H9 (cell line): ENCODE measurements around the gene PRKCA. TPM values are rescaled to one million over a fixed set of nuclear protein-coding genes. Genes with fewer than 3 reads are reported as not detected.

Experiments used
- DNase-seq: peaks from one replicate; pipeline ENCODE4 v3.0.0-alpha.2; 2017
- H2AFZ ChIP-seq: one replicate; pipeline ENCODE4 v1.6.1; 2013; ENCODE audit warnings: mild to moderate bottlenecking, low read length, control low read depth, moderate library complexity
- H2AK5ac ChIP-seq: 2 replicates; pipeline ENCODE4 v1.6.1; 2013; ENCODE audit warnings: low read length, control low read depth, mixed read lengths; ENCODE audit not compliant: insufficient read length
- H2BK120ac ChIP-seq: one replicate; pipeline ENCODE4 v1.6.1; 2013; ENCODE audit warnings: low read depth, mild to moderate bottlenecking, low read length, control low read depth, inconsistent platforms; ENCODE audit not compliant: poor library complexity, severe bottlenecking
- H2BK12ac ChIP-seq: 2 replicates; pipeline ENCODE4 v1.6.1; 2013; ENCODE audit warnings: low read length, control low read depth, mixed read lengths, low read depth; ENCODE audit not compliant: insufficient read length
- H2BK15ac ChIP-seq: 2 replicates; pipeline ENCODE4 v1.6.1; 2013; ENCODE audit warnings: low read depth, low read length, control low read depth
- H2BK20ac ChIP-seq: one replicate; pipeline ENCODE4 v1.6.1; 2013; ENCODE audit warnings: low read depth, mild to moderate bottlenecking, low read length, control low read depth, inconsistent platforms; ENCODE audit not compliant: poor library complexity, severe bottlenecking
- H2BK5ac ChIP-seq: 2 replicates; pipeline ENCODE4 v1.6.1; 2013; ENCODE audit warnings: low read length, control low read depth, mixed read lengths; ENCODE audit not compliant: insufficient read length
- H3K14ac ChIP-seq: 2 replicates; pipeline ENCODE4 v1.6.1; 2013; ENCODE audit warnings: low read length, control low read depth; ENCODE audit not compliant: insufficient read depth
- H3K18ac ChIP-seq: 2 replicates; pipeline ENCODE4 v1.6.1; 2013; ENCODE audit warnings: low read depth, mild to moderate bottlenecking, mixed read lengths, low read length, control low read depth; ENCODE audit not compliant: insufficient read length
- H3K23ac ChIP-seq: 2 replicates; pipeline ENCODE4 v1.6.1; 2013; ENCODE audit warnings: low read length, control low read depth, mixed read lengths, low read depth; ENCODE audit not compliant: insufficient read length
- H3K23me2 ChIP-seq: 2 replicates; pipeline ENCODE4 v1.6.1; 2013; ENCODE audit warnings: low read depth, mild to moderate bottlenecking, mixed read lengths, low read length, control low read depth; ENCODE audit not compliant: insufficient read length, poor library complexity, severe bottlenecking
- H3K27ac ChIP-seq: 2 replicates; pipeline ENCODE4 v1.5.1; 2013; ENCODE audit warnings: low read length, control low read depth, mixed read lengths, low read depth; ENCODE audit not compliant: insufficient read length
- H3K27me3 ChIP-seq: 2 replicates; pipeline ENCODE4 v1.6.1; 2013; ENCODE audit warnings: low read length, control low read depth, inconsistent platforms; ENCODE audit not compliant: insufficient read depth
- H3K4ac ChIP-seq: 2 replicates; pipeline ENCODE4 v1.6.1; 2013; ENCODE audit warnings: low read depth, mild to moderate bottlenecking, control low read depth, inconsistent platforms, low read length, moderate library complexity
- H3K4me1 ChIP-seq: 2 replicates; pipeline ENCODE4 v1.6.1; 2013; ENCODE audit warnings: low read length, control low read depth, inconsistent platforms; ENCODE audit not compliant: insufficient read depth
- H3K4me2 ChIP-seq: 2 replicates; pipeline ENCODE4 v1.6.1; 2013; ENCODE audit warnings: low read length, control low read depth, mixed read lengths; ENCODE audit not compliant: insufficient read length, insufficient read depth
- H3K56ac ChIP-seq: 2 replicates; pipeline ENCODE4 v1.6.1; 2013; ENCODE audit warnings: low read depth, mild to moderate bottlenecking, mixed read lengths, low read length, control low read depth; ENCODE audit not compliant: insufficient read length
- H3K79me1 ChIP-seq: 2 replicates; pipeline ENCODE4 v1.6.1; 2013; ENCODE audit warnings: low read depth, mild to moderate bottlenecking, moderate library complexity, low read length, control low read depth, inconsistent platforms; ENCODE audit not compliant: insufficient read depth, poor library complexity, severe bottlenecking
- H3K79me2 ChIP-seq: 2 replicates; pipeline ENCODE4 v1.6.1; 2013; ENCODE audit warnings: low read length, control low read depth, inconsistent platforms; ENCODE audit not compliant: insufficient read depth
- H3K9ac ChIP-seq: 2 replicates; pipeline ENCODE4 v1.6.1; 2013; ENCODE audit warnings: low read length, control low read depth, mixed read lengths; ENCODE audit not compliant: insufficient read length; ENCODE audit errors: extremely low read depth
- H3K9me3 ChIP-seq: one replicate; pipeline ENCODE4 v1.6.1; 2013; ENCODE audit warnings: low read depth, low read length, inconsistent platforms; ENCODE audit not compliant: control insufficient read depth
- H3T11ph ChIP-seq: one replicate; pipeline ENCODE4 v1.6.1; 2013; ENCODE audit warnings: mild to moderate bottlenecking, low read length, control low read depth, inconsistent platforms
- H4K20me1 ChIP-seq: one replicate; pipeline ENCODE4 v1.6.1; 2013; ENCODE audit not compliant: control insufficient read depth, insufficient read length, insufficient read depth
- H4K5ac ChIP-seq: 2 replicates; pipeline ENCODE4 v1.6.1; 2013; ENCODE audit warnings: low read depth, mild to moderate bottlenecking, mixed read lengths, low read length, control low read depth; ENCODE audit not compliant: insufficient read length
- H4K8ac ChIP-seq: replicated peaks from 2 replicates; pipeline ENCODE4 v1.6.1; 2013; ENCODE audit warnings: low read length, control low read depth, mixed read lengths, low read depth; ENCODE audit not compliant: insufficient read length
- H4K91ac ChIP-seq: 2 replicates; pipeline ENCODE4 v1.6.1; 2013; ENCODE audit warnings: low read depth, mild to moderate bottlenecking, moderate library complexity, mixed read lengths, low read length, control low read depth; ENCODE audit not compliant: insufficient read length
- H3K27ac Mint-ChIP-seq, 3 experiments: 2 replicates in 2 of 3; 3 replicates in 1 of 3; pipeline ENCODE4 v1.8.0; 2020 to 2021; ENCODE audit warnings: mixed read lengths in 3 of 3, mild to moderate bottlenecking in 1 of 3, moderate library complexity in 1 of 3
- H3K27me3 Mint-ChIP-seq: 2 replicates; pipeline ENCODE4 v1.8.0; 2021; ENCODE audit warnings: low read depth, mild to moderate bottlenecking, moderate library complexity, mixed read lengths
- H3K36me3 Mint-ChIP-seq, 3 experiments: 2 replicates in 2 of 3; 3 replicates in 1 of 3; pipeline ENCODE4 v1.8.0; 2020 to 2021; ENCODE audit warnings: low read depth in 3 of 3, mixed read lengths in 3 of 3; ENCODE audit not compliant: insufficient read depth in 1 of 3
- H3K4me1 Mint-ChIP-seq, 2 experiments: 2 replicates each; pipeline ENCODE4 v1.8.0; 2020; ENCODE audit warnings: mixed read lengths in 2 of 2
- H3K4me3 Mint-ChIP-seq, 2 experiments: 2 replicates in 1 of 2; 3 replicates in 1 of 2; pipeline ENCODE4 v1.8.0; 2020 to 2021; ENCODE audit warnings: mild to moderate bottlenecking in 2 of 2, mixed read lengths in 2 of 2, moderate library complexity in 1 of 2
- H3K9me3 Mint-ChIP-seq, 2 experiments: 2 replicates in 1 of 2; 3 replicates in 1 of 2; pipeline ENCODE4 v1.8.0; 2020; ENCODE audit warnings: mild to moderate bottlenecking in 2 of 2, mixed read lengths in 2 of 2, moderate library complexity in 1 of 2
- WGBS: extraction: QIAGEN DNeasy Blood & Tissue Kit; methylation state at CpG from one replicate; pipeline ENCODE4 v1.1.7; 2013; ENCODE audit warnings: missing lambda C conversion rate, low lambda C conversion rate, mixed read lengths; ENCODE audit not compliant: insufficient read length; ENCODE audit errors: extremely low coverage; 5-methylcytosine and 5-hydroxymethylcytosine counted together
- total RNA-seq: library from RNA; stranded (reverse); gene quantifications from 2 replicates; pipeline ENCODE4 v1.2.1, GENCODE V29; 2021
- TF ChIP-seq, protein P1 (sequence below): fragments of 200-600 bp; sonication (generic); conservative IDR thresholded peaks from 3 replicates; pipeline ENCODE4 v1.8.0; 2021; ENCODE audit warnings: antibody characterized with exemption, mild to moderate bottlenecking

The PRKCA gene
- total RNA-seq, 1 experiment from 2014 or later, result 10.5 TPM

DNA sequence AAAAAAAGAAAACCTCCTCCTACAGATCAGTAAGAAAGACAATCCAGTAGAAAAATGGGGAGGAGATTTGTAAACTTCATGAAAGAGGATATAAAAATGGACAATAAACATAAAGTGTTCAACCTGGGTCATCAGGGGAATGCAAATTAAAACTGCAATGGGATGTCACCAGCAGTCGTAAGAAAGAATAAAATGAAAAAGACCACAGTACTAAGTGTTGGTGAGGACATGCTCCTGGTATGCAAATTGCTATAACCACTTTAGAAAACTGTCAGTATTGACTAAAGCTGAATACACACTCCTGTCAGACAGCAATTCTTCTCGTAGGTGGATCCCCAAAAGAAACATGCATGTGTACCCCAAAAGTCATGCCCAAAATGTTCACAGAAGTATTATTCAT is 267.2 kb downstream of the PRKCA start:
- Histone ChIP-seq H3K9me3 (no peaks in the 10 kb centered on the region), H2AFZ (no peak overlapping the region), H2BK12ac (no peak overlapping the region), H3K23ac (no peak overlapping the region), H3K27me3 (no peaks in the 10 kb centered on the region), H3K9ac (no peak overlapping the region), H4K91ac (no peak overlapping the region), H4K5ac (no peak overlapping the region), H3T11ph (no peak overlapping the region), H2AK5ac (no peak overlapping the region), H3K23me2 (no peaks in the 10 kb centered on the region), H3K4me2 (no peak overlapping the region), H3K27ac (no peak overlapping the region), H2BK5ac (no peak overlapping the region), H2BK20ac (no peak overlapping the region), H3K4me1 (peaks cover 5% of the 10 kb centered on the region; the same call in 1 of the 2 replicates), H3K56ac (no peak overlapping the region), H4K8ac (no peak overlapping the region), H2BK15ac (no peak overlapping the region), H2BK120ac (no peak overlapping the region), H3K18ac (no peak overlapping the region), H3K4ac (no peak overlapping the region), H3K79me2 (no peaks in the 10 kb centered on the region), H3K14ac (no peak overlapping the region), H4K20me1 (no peaks in the 10 kb centered on the region), H3K79me1 (no peaks in the 10 kb centered on the region)
- Mint-ChIP-seq H3K27me3 (no peaks in the 10 kb centered on the region), H3K27ac (no peak overlapping the region), H3K9me3 (no peaks in the 10 kb centered on the region; a peak in 2 of 5 replicates), H3K4me1 (peaks cover 28 to 30% of the 10 kb centered on the region in 2 experiments), H3K4me3 (no peak overlapping the region), H3K36me3 (no peaks in the 10 kb centered on the region)
- no peak for DNase-seq
- TF ChIP-seq, protein P1, sequence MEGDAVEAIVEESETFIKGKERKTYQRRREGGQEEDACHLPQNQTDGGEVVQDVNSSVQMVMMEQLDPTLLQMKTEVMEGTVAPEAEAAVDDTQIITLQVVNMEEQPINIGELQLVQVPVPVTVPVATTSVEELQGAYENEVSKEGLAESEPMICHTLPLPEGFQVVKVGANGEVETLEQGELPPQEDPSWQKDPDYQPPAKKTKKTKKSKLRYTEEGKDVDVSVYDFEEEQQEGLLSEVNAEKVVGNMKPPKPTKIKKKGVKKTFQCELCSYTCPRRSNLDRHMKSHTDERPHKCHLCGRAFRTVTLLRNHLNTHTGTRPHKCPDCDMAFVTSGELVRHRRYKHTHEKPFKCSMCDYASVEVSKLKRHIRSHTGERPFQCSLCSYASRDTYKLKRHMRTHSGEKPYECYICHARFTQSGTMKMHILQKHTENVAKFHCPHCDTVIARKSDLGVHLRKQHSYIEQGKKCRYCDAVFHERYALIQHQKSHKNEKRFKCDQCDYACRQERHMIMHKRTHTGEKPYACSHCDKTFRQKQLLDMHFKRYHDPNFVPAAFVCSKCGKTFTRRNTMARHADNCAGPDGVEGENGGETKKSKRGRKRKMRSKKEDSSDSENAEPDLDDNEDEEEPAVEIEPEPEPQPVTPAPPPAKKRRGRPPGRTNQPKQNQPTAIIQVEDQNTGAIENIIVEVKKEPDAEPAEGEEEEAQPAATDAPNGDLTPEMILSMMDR, result no peak
- no CpG with 5 or more reads among the region's 2 CpGs for WGBS
